ENCODE results near the gene CAPN9.

The CAPN9 gene

GRCh38 chr1:230701895-230702768 lies 45.1 kb upstream of the CAPN9 start:
- DNase-seq (ENCODE audit: low spot score), result no peak
- TF ChIP-seq CTCF (IDR thresholded peaks at IDR 0.05; ENCODE audit: extremely low read depth, insufficient read depth, missing control alignments), result no peak
- in situ Hi-C loops (cut with MboI; ENCODE audit: low pct_unique_long_range_greater_than_20kb, low sequenced_read_pairs, unreplicated experiment), result no loop called here

GRCh38 chr1:230702934-230703678 lies 44.1 kb upstream of the CAPN9 start:
- in situ Hi-C loops (cut with MboI; ENCODE audit: low pct_unique_long_range_greater_than_20kb, low sequenced_read_pairs, unreplicated experiment), result no loop called here
- TF ChIP-seq CTCF (IDR thresholded peaks at IDR 0.05; ENCODE audit: extremely low read depth, insufficient read depth, missing control alignments), result no peak
- no peak for DNase-seq (ENCODE audit: low spot score)

- TF ChIP-seq CTCF (IDR thresholded peaks at IDR 0.05; ENCODE audit: extremely low read depth, insufficient read depth, missing control alignments), result no peak
- in situ Hi-C loops (cut with MboI; ENCODE audit: low pct_unique_long_range_greater_than_20kb, low sequenced_read_pairs, unreplicated experiment), result no loop called here
These were observed 43.4 kb upstream of the CAPN9 start for GRCh38 chr1:230703679-230704385.

GRCh38 chr1:230704830-230705229 lies 42.4 kb upstream of the CAPN9 start:
- in situ Hi-C loops (cut with MboI; ENCODE audit: low pct_unique_long_range_greater_than_20kb, low sequenced_read_pairs, unreplicated experiment), result no loop called here
- DNase-seq (ENCODE audit: low spot score), result no peak
- no peak for TF ChIP-seq CTCF (IDR thresholded peaks at IDR 0.05; ENCODE audit: extremely low read depth, insufficient read depth, missing control alignments)

More at GRCh38 chr1:230703679-230704385, 43.4 kb upstream of the CAPN9 start:
- no peak for DNase-seq (ENCODE audit: low spot score)

- DNase-seq (ENCODE audit: low spot score), result no peak
- in situ Hi-C loops (cut with MboI; ENCODE audit: low pct_unique_long_range_greater_than_20kb, low sequenced_read_pairs, unreplicated experiment), result no loop called here
- TF ChIP-seq CTCF (IDR thresholded peaks at IDR 0.05; ENCODE audit: extremely low read depth, insufficient read depth, missing control alignments), result no peak
These were observed 41.7 kb upstream of the CAPN9 start for GRCh38 chr1:230705289-230706019.

Measured in GM13977 (cell line).